Activated T-cell treated with anti-CD3 and anti-CD28 coated beads for 1 hour (primary cell): ENCODE measurements around the gene CHN2.

Experiments
- DNase-seq: peaks from one replicate; pipeline ENCODE4 v3.0.0-alpha.2; 2020; ENCODE audit warnings: low read depth

Gene CHN2

GRCh38 chr7:29469976-29470557, 275.5 kb downstream of the CHN2 start:
- no peak for DNase-seq

- no peak for DNase-seq
Observed at GRCh38 chr7:29471444-29472138, 277.0 kb downstream of the CHN2 start.

- DNase-seq: no peak
Observed at GRCh38 chr7:29476916-29477315, 282.3 kb downstream of the CHN2 start.

- DNase-seq: no peak
Observed at GRCh38 chr7:29478226-29478625, 283.7 kb downstream of the CHN2 start.

- no peak for DNase-seq
Observed at GRCh38 chr7:29478687-29479240, 284.2 kb downstream of the CHN2 start.

- no peak for DNase-seq
Observed at GRCh38 chr7:29479301-29480200, 285.0 kb downstream of the CHN2 start.

- DNase-seq: no peak
Observed at GRCh38 chr7:29480451-29480850, 285.9 kb downstream of the CHN2 start.

GRCh38 chr7:29480934-29481651, 286.5 kb downstream of the CHN2 start:
- DNase-seq: no peak

- DNase-seq: no peak
Observed at GRCh38 chr7:29482056-29482455, 287.5 kb downstream of the CHN2 start.

- no peak for DNase-seq
Observed at GRCh38 chr7:29483219-29484104, 288.9 kb downstream of the CHN2 start.

GRCh38 chr7:29484280-29484679, 289.7 kb downstream of the CHN2 start:
- no peak for DNase-seq

- DNase-seq: no peak
Observed at GRCh38 chr7:29485339-29486190, 291.0 kb downstream of the CHN2 start.

GRCh38 chr7:29486191-29486700, 291.7 kb downstream of the CHN2 start:
- no peak for DNase-seq

GRCh38 chr7:29487424-29487823, 292.8 kb downstream of the CHN2 start:
- no peak for DNase-seq

- no peak for DNase-seq
Observed at GRCh38 chr7:29488203-29488970, 293.8 kb downstream of the CHN2 start.

- DNase-seq: no peak
Observed at GRCh38 chr7:29488977-29489376, 294.4 kb downstream of the CHN2 start.

GRCh38 chr7:29490094-29490607, 295.6 kb downstream of the CHN2 start:
- no peak for DNase-seq

GRCh38 chr7:29494350-29494749, 299.8 kb downstream of the CHN2 start:
- no peak for DNase-seq

GRCh38 chr7:29495653-29496052, 301.1 kb downstream of the CHN2 start:
- DNase-seq: no peak
